CD4-positive, alpha-beta T cell treated with Interleukin-17A for 1 hour (primary cell): ENCODE data around the gene ALG3.

ENCODE experiments used
- DNase-seq: peaks from one replicate; pipeline ENCODE4 v3.0.0-alpha.2; 2020

ALG3 gene

GRCh38 chr3:184234671-184235380 lies 13.9 kb downstream of the ALG3 start:
- no peak for DNase-seq

- DNase-seq: no peak
Observed at GRCh38 chr3:184234224-184234623, 14.5 kb downstream of the ALG3 start.

GRCh38 chr3:184233127-184233843 lies 15.5 kb downstream of the ALG3 start:
- no peak for DNase-seq

- no peak for DNase-seq
Observed at GRCh38 chr3:184231671-184232070, 17.1 kb downstream of the ALG3 start.

- no peak for DNase-seq
Observed at GRCh38 chr3:184230603-184231528, 17.9 kb downstream of the ALG3 start.

GRCh38 chr3:184230081-184230602 lies 18.6 kb downstream of the ALG3 start:
- no peak for DNase-seq

GRCh38 chr3:184229394-184230080 lies 19.2 kb downstream of the ALG3 start, which contains the start of gene VWA5B2:
Gene VWA5B2 (plus strand): TSS chr3:184229585. CDS start chr3:184230529, 944 bp downstream.
- peak; percentile 80 for DNase-seq

GRCh38 chr3:184228376-184229137 lies 20.2 kb downstream of the ALG3 start:
- DNase-seq: no peak

GRCh38 chr3:184227481-184227935 lies 21.3 kb downstream of the ALG3 start:
- DNase-seq: peak; percentile 62

GRCh38 chr3:184223946-184224345 lies 24.8 kb downstream of the ALG3 start:
- no peak for DNase-seq

GRCh38 chr3:184222521-184222920 lies 26.2 kb downstream of the ALG3 start:
- DNase-seq: no peak

- DNase-seq: no peak
Observed at GRCh38 chr3:184218814-184219213, 29.9 kb downstream of the ALG3 start.

- no peak for DNase-seq
Observed at GRCh38 chr3:184211718-184212117, 37.0 kb downstream of the ALG3 start.

GRCh38 chr3:184211297-184211696 lies 37.5 kb downstream of the ALG3 start:
- DNase-seq: no peak

- no peak for DNase-seq
Observed at GRCh38 chr3:184209146-184209923, 39.4 kb downstream of the ALG3 start.

- no peak for DNase-seq
Observed at GRCh38 chr3:184203526-184203925, 45.2 kb downstream of the ALG3 start.

- no peak for DNase-seq
Observed at GRCh38 chr3:184200825-184201224, 47.9 kb downstream of the ALG3 start.

GRCh38 chr3:184198509-184198908 lies 50.3 kb downstream of the ALG3 start:
- DNase-seq: no peak

- DNase-seq: no peak
Observed at GRCh38 chr3:184196536-184196935, 52.2 kb downstream of the ALG3 start.

GRCh38 chr3:184193991-184194539 lies 54.7 kb downstream of the ALG3 start:
- DNase-seq: no peak
